Activated T-cell treated with anti-CD3 and anti-CD28 coated beads, Interleukin-2, amount 50 U/mL, for 24 hours (primary cell): Measurements from ENCODE around the gene EMC7.
A peak's percentile ranks its signal among the peaks of the same experiment; 100 is the strongest.
"Not testable (repeated sequence)": the region's sequence is repeated elsewhere in the genome, so short reads cannot be mapped to it uniquely, and the experiment has no call there.

Experiments used
- DNase-seq: peaks from one replicate; pipeline ENCODE4 v3.0.0-alpha.2; 2020
- H3K27ac Mint-ChIP-seq: 2 replicates; pipeline ENCODE4 v1.8.0; 2020; ENCODE audit warnings: mild to moderate bottlenecking, mixed read lengths
- H3K27me3 Mint-ChIP-seq: 2 replicates; pipeline ENCODE4 v1.8.0; 2020; ENCODE audit warnings: mixed read lengths
- H3K36me3 Mint-ChIP-seq: 2 replicates; pipeline ENCODE4 v1.8.0; 2020; ENCODE audit warnings: low read depth, mixed read lengths
- H3K4me1 Mint-ChIP-seq: 2 replicates; pipeline ENCODE4 v1.8.0; 2020; ENCODE audit warnings: low read depth, mixed read lengths
- H3K4me3 Mint-ChIP-seq: 2 replicates; pipeline ENCODE4 v1.8.0; 2020; ENCODE audit warnings: mild to moderate bottlenecking, moderate library complexity, mixed read lengths
- H3K9me3 Mint-ChIP-seq: 2 replicates; pipeline ENCODE4 v1.8.0; 2020; ENCODE audit warnings: mixed read lengths

The EMC7 gene

DNA sequence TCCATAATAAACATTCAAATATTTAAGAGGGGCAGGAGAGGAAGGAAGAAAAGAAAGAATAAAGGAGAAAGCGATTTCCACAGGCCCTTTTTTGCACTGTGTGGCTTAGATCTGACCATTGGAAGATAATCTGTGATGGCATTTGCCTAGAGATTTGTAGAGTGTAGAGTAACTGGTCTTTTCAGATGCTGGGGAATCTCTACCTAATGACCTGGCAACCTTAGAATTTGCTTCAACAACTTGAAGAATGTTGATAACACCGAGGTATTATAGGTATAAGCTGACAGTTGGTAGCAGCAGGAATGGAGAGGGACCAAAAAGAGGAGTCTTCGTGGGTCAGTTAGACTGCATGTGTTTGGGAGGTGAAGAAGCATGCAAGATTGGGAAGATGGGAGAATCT, 41.7 kb downstream of the EMC7 start:
- Mint-ChIP-seq H3K4me1 (peaks cover 5% of the 10 kb centered on the region), H3K27me3 (no peaks in the 10 kb centered on the region), H3K4me3 (no peak overlapping the region), H3K27ac (no peak overlapping the region), H3K9me3 (no peaks in the 10 kb centered on the region), H3K36me3 (no peaks in the 10 kb centered on the region)
- no peak for DNase-seq

DNA sequence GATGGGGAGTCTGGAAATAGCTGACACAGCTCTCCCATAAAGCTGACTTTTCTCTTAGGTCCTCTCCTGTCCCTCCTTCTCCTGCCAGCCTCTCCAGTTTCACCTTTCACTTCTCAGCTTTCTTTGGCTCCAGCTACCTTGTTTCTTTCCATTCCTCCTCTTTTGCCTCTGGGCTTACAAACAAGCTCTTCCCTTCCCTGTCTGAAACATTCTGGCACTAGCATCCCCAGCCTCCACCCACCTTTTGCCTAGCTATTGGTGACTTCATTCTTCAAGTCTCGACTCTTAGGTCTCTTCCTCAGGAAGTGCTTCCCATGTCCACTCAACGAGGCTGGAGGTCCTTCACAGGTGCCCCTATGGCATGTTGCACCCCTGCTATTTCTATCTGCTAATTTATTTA, 42.2 kb downstream of the EMC7 start:
- Mint-ChIP-seq H3K9me3 (no peaks in the 10 kb centered on the region), H3K4me3 (no peak overlapping the region), H3K4me1 (peaks cover 5% of the 10 kb centered on the region), H3K36me3 (no peaks in the 10 kb centered on the region), H3K27me3 (no peaks in the 10 kb centered on the region), H3K27ac (no peak overlapping the region)
- no peak for DNase-seq

DNA sequence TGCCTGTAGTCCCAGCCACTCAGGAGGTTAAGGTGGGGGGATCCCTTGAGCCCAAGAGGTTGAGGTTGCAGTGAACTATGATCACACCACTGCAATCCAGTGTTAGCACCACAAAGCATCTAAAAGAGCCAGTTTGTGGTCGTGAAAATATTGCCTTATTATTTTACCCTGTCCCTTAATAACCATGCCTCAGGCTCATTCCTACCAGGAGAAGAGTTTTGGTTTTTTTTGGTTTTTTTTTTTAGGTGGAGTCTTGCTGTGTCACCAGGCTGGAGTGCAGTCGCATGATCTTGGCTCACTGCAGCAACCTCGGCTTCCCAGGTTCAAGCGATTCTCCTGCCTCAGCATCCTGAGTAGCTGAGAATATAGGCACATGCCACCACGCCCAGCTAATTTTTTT, 44.8 kb downstream of the EMC7 start:
- no peaks in the 10 kb centered on the region for H3K36me3 Mint-ChIP-seq
- DNase-seq = no peak
- no peak overlapping the region for H3K4me3 Mint-ChIP-seq
- no peaks in the 10 kb centered on the region for H3K9me3 Mint-ChIP-seq
- H3K4me1 Mint-ChIP-seq = peaks cover 2% of the 10 kb centered on the region
- no peak overlapping the region for H3K27ac Mint-ChIP-seq
- H3K27me3 Mint-ChIP-seq = no peaks in the 10 kb centered on the region

DNA sequence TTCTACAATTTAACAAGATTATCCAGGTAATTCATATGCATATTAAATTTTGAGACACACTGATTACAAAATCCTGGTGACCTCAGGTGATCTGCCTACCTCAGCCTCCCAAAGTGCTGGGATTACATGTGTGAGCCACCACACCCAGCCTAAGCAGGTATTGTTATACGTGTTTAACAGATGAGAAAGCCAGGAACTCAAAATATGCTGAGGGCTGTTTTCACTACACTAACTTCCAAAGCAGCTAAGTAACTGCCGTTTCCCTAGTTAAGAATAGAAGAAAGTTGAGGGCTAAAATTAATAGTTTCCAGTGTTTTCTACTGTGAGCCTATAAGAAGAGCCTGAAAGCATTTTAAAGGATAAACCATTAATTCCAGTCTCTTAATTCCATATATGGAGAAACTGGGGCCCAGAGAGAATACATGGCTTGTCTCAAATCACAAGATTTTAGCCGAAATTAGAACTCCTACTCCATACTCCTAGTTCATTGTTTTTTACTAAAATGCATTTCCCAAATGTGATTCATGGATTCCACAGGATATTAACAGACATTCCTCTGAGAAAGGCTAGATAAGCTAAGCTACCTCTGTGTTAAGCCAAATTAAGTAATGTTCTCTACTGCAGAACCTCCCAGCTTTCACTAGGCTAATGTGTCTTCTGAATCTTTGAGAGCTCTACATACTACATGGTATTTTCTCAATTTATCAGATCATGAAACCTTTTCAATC, 45.6 kb downstream of the EMC7 start:
- Mint-ChIP-seq H3K9me3 (peaks cover 8% of the 10 kb centered on the region), H3K4me1 (no peaks in the 10 kb centered on the region), H3K36me3 (peaks cover 4% of the 10 kb centered on the region), H3K4me3 (no peak overlapping the region), H3K27me3 (no peaks in the 10 kb centered on the region), H3K27ac (no peak overlapping the region)
- no peak for DNase-seq

GRCh38 chr15:34054081-34054707, 47.5 kb downstream of the EMC7 start:
- no peak overlapping the region for H3K4me3 Mint-ChIP-seq
- H3K4me1 Mint-ChIP-seq = no peaks in the 10 kb centered on the region
- H3K36me3 Mint-ChIP-seq = peaks cover 17% of the 10 kb centered on the region
- no peaks in the 10 kb centered on the region for H3K27me3 Mint-ChIP-seq
- peaks cover 18% of the 10 kb centered on the region for H3K9me3 Mint-ChIP-seq
- H3K27ac Mint-ChIP-seq = no peak overlapping the region
- no peak for DNase-seq

- Mint-ChIP-seq H3K36me3 (peaks cover 18% of the 10 kb centered on the region), H3K9me3 (peaks cover 18% of the 10 kb centered on the region)
- DNase-seq, H3K27me3 Mint-ChIP-seq, H3K4me1 Mint-ChIP-seq, H3K27ac Mint-ChIP-seq, H3K4me3 Mint-ChIP-seq: not testable (repeated sequence)
Observed at GRCh38 chr15:34050385-34050784, 51.3 kb downstream of the EMC7 start.

DNA sequence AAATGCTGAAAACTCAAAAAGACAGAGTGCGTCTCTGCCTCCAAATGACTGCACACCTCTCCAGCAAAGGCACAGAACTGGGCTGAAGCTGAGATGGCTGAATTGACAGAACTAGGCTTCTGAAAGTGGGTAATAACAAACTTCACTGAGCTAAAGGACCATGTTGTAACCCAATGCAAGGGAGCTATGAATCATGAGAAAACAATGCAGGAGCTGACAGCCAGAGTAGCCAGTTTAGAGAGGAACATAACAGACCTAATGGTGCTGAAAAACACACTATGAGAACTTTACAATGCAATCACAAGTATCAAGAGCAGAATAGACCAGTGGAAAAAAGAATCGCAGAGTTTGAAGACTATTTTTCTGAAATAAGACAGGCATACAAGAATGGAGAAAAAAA, 52.5 kb downstream of the EMC7 start:
- Mint-ChIP-seq H3K27me3 (no peaks in the 10 kb centered on the region), H3K27ac (no peak overlapping the region)
- no peak for DNase-seq

GRCh38 chr15:34047893-34048775, 53.5 kb downstream of the EMC7 start:
- Mint-ChIP-seq H3K27ac (no peak overlapping the region), H3K4me1 (peaks cover 10% of the 10 kb centered on the region), H3K4me3 (no peak overlapping the region), H3K27me3 (no peaks in the 10 kb centered on the region), H3K36me3 (peaks cover 18% of the 10 kb centered on the region), H3K9me3 (peaks cover 18% of the 10 kb centered on the region)
- DNase-seq = no peak

More for the DNA sequence above, 52.5 kb downstream of the EMC7 start:
- peaks cover 18% of the 10 kb centered on the region for H3K9me3 Mint-ChIP-seq
- H3K4me1 Mint-ChIP-seq = peaks cover under 1% of the 10 kb centered on the region
- H3K36me3 Mint-ChIP-seq = peaks cover 18% of the 10 kb centered on the region
- H3K4me3 Mint-ChIP-seq = no peak overlapping the region

DNA sequence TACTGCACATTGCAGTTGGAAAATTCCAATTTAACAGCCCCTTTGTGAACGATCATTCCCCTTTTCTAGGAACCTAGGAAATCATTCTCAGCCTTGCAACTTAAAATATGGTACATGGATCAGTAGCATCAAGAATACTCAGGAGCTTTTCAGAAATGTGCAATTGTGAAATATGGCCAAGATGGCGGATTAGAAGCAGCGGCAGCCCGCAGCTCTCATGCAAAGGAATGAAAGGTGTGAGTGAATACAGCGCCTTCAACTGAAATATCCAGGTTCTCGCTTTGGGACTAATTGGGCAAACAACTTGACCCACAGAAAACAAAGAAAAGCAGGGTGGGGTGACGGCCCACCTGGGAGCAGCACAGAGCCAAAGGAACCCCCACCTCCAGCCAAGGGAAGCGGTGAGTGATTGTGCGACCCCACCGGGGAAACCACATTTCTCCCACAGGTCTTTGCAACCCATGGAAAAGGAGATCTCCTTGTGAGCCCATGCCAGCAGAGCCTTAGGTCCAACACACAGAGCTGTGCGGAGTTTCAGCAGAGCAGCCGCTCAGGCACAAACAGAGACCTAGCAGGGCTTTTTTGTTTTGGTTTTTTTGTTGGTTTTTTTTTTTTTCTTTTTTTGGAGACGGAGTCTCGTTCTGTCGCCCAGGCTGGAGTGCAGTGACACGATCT, 55.1 kb downstream of the EMC7 start:
- H3K36me3 Mint-ChIP-seq = peaks cover 17% of the 10 kb centered on the region
- peaks cover 16% of the 10 kb centered on the region for H3K9me3 Mint-ChIP-seq

GRCh38 chr15:34043813-34044212, 57.8 kb downstream of the EMC7 start:
- Mint-ChIP-seq H3K4me1 (peaks cover 27% of the 10 kb centered on the region), H3K27me3 (no peaks in the 10 kb centered on the region), H3K9me3 (no peaks in the 10 kb centered on the region), H3K27ac (no peak overlapping the region), H3K36me3 (peaks cover 1% of the 10 kb centered on the region), H3K4me3 (no peak overlapping the region)
- no peak for DNase-seq

More for the DNA sequence above, 55.1 kb downstream of the EMC7 start:
- H3K4me3 Mint-ChIP-seq = no peak overlapping the region
- no peak for DNase-seq
- no peak overlapping the region for H3K27ac Mint-ChIP-seq
- H3K27me3 Mint-ChIP-seq = no peaks in the 10 kb centered on the region
- H3K4me1 Mint-ChIP-seq = peaks cover 10% of the 10 kb centered on the region

DNA sequence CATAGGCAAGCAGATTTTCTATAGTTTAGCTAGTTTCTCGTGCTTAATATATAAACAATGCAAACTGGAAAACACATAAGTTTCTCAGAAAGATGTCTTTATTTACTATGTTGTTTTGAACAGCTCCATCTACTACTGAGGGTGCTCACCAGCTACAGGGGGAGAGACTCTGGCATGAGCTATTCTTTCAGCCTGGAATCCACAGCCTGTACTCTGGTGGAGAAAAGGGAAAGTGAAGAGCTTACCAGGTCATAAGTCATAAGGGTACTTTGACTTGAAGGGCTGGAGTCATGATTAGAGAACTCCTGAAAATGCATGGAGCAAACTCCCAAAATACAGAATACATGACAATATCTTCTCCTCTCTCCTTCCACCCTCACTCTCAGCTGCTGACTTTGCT, 58.3 kb downstream of the EMC7 start:
- no peaks in the 10 kb centered on the region for H3K27me3 Mint-ChIP-seq

DNA sequence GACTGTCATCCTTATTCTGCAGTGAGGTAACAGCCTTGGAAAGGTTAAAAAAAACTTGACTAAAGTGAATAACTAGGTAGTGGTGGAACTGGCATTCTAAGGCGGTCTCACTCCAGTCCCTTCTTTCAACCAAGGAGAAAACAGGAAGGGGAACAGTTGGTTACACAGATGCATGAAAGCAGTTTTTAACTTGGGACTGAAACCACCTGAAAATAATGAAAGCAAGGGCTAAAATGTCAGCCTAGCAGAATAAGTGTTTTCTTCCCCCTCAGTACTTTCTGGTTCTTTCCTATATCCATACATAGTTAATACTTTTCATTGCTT, 61.9 kb downstream of the EMC7 start:
- H3K9me3 Mint-ChIP-seq = no peaks in the 10 kb centered on the region
- H3K4me3 Mint-ChIP-seq = peak overlapping the region; percentile 81
- DNase-seq = no peak
- H3K27me3 Mint-ChIP-seq = no peaks in the 10 kb centered on the region
- peaks cover 6% of the 10 kb centered on the region for H3K36me3 Mint-ChIP-seq
- H3K4me1 Mint-ChIP-seq = peaks cover 49% of the 10 kb centered on the region
- peak overlapping the region; percentile 98 for H3K27ac Mint-ChIP-seq

More for the DNA sequence above, 58.3 kb downstream of the EMC7 start:
- H3K9me3 Mint-ChIP-seq = no peaks in the 10 kb centered on the region
- no peak for DNase-seq
- H3K4me3 Mint-ChIP-seq = no peak overlapping the region
- peaks cover 1% of the 10 kb centered on the region for H3K36me3 Mint-ChIP-seq
- H3K4me1 Mint-ChIP-seq = peaks cover 27% of the 10 kb centered on the region
- H3K27ac Mint-ChIP-seq = no peak overlapping the region

DNA sequence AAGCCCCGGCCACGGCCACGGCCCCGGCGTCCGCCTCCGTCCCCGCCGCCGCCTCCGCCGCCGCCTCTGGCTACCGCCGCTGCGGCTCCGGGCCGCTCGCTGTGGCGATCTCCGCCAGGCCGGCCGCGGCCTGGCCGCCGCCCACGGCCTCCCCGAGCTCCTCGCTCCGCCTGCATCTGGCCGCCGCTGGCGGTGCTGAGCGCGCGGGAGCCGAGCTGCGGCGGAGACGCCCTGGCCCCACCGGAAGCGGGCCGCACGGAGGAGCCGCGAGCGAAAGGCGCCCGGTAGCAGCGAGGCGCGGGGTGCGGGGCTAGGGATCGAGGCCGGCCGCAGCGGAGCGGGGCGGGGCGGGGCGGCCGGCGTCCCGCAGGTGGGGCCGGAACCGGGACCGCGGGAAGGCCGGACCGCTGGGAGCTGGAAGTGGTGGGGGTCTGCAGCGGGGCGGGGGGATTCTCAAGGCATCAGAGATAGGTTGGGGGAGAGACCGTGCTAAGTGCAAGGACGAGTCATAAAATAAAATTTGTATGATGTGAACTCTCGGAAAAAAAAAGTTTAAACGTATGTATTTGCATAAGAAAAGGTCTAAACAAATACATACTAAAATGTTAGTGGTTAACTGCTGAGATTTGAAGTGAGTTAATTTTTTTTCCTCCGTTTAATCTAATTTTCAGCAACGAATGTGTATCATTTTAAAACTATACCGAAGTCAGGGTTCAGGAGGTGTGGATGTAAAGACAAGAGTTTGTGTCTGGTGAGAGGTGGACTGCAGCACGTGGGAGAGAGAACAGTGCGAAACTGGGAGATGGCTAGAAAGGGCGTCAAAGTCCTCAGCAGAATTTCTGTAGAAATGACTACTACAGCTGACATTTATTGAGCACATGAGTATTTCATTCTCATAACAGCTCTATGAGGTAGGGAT, 62.5 kb downstream of the EMC7 start, which contains the start of gene AVEN:
Gene AVEN (minus strand): TSS at position 334 of the 919 bp plus-strand sequence. CDS start 158 bp downstream, at position 176.
- Mint-ChIP-seq H3K9me3 (no peaks in the 10 kb centered on the region), H3K36me3 (peaks cover 6% of the 10 kb centered on the region), H3K27ac (peak within 1 kb of the TSS; percentile 98), H3K4me3 (peak within 1 kb of the TSS; percentile 88), H3K27me3 (no peaks in the 10 kb centered on the region), H3K4me1 (peaks cover 52% of the 10 kb centered on the region)
- DNase-seq = peak; percentile 81
